Liver (tissue), 9 donors: ENCODE measurements around the gene SLC22A15. TPM values are rescaled to one million over a fixed set of nuclear protein-coding genes. Genes with fewer than 3 reads are reported as not detected.

Experiments
- DNase-seq: peaks from one replicate; pipeline ENCODE4 v3.0.0-alpha.2; 2017; ENCODE audit warnings: low spot score
- H3K27ac ChIP-seq, 2 donors: one replicate each; pipeline ENCODE4 v1.7.0; 2013; ENCODE audit warnings: inconsistent platforms in 2 of 2, low read length in 2 of 2, control low read depth in 1 of 2, low read depth in 1 of 2, mild to moderate bottlenecking in 1 of 2
- H3K27me3 ChIP-seq, 4 donors: one replicate each; pipeline versions ENCODE4 v1.6.1 to v1.7.0; 2013; ENCODE audit warnings: low read length in 3 of 4, inconsistent platforms in 1 of 4, mild to moderate bottlenecking in 1 of 4, moderate library complexity in 1 of 4; ENCODE audit not compliant: control insufficient read depth in 4 of 4, insufficient read depth in 4 of 4
- H3K36me3 ChIP-seq, 4 donors: one replicate each; pipeline versions ENCODE4 v1.6.1 to v1.7.0; 2013; ENCODE audit warnings: low read length in 3 of 4, mild to moderate bottlenecking in 3 of 4, low read depth in 1 of 4, moderate library complexity in 1 of 4; ENCODE audit not compliant: control insufficient read depth in 4 of 4, insufficient read depth in 3 of 4
- H3K4me1 ChIP-seq, 4 donors: one replicate each; pipeline versions ENCODE4 v1.6.1 to v1.7.0; 2013; ENCODE audit warnings: low read length in 3 of 4, mild to moderate bottlenecking in 3 of 4, moderate library complexity in 1 of 4; ENCODE audit not compliant: control insufficient read depth in 4 of 4, insufficient read depth in 4 of 4
- H3K4me3 ChIP-seq, 3 donors: one replicate each; pipeline versions ENCODE4 v1.6.1 to v1.7.0; 2013; ENCODE audit warnings: low read length in 3 of 3, control low read depth in 1 of 3, low read depth in 1 of 3, mild to moderate bottlenecking in 1 of 3
- H3K9ac ChIP-seq, 2 donors: one replicate each; pipeline ENCODE4 v1.7.0; 2013; ENCODE audit warnings: low read length in 2 of 2, mild to moderate bottlenecking in 2 of 2, moderate library complexity in 2 of 2, control low read depth in 1 of 2, low read depth in 1 of 2
- H3K9me3 ChIP-seq, 4 donors: one replicate each; pipeline versions ENCODE4 v1.6.1 to v1.7.0; 2013; ENCODE audit warnings: low read length in 3 of 4; ENCODE audit not compliant: control insufficient read depth in 4 of 4
- EGR1 ChIP-seq, 2 donors: IDR thresholded peaks; 2 replicates each; pipeline ENCODE4 v1.6.1; 2016 to 2018; ENCODE audit warnings: antibody characterized with exemption in 2 of 2, low read depth in 2 of 2
- FOXA1 ChIP-seq: IDR thresholded peaks from 2 replicates; pipeline ENCODE4 v1.6.1; 2016; ENCODE audit warnings: antibody characterized with exemption
- FOXA2 ChIP-seq: IDR thresholded peaks from 2 replicates; pipeline ENCODE4 v1.6.1; 2016; ENCODE audit warnings: antibody characterized with exemption
- GABPA ChIP-seq, 2 donors: IDR thresholded peaks in 1 of 2; conservative IDR thresholded peaks in 1 of 2; 2 replicates each; pipeline ENCODE4 v1.6.1; 2016; ENCODE audit warnings: antibody characterized with exemption in 2 of 2, mild to moderate bottlenecking in 1 of 2, moderate library complexity in 1 of 2
- HNF4A ChIP-seq, 2 donors: conservative IDR thresholded peaks; 2 replicates each; pipeline ENCODE4 v1.6.1; 2016; ENCODE audit warnings: antibody characterized with exemption in 2 of 2, mild to moderate bottlenecking in 2 of 2
- HNF4G ChIP-seq: IDR thresholded peaks from 2 replicates; pipeline ENCODE4 v1.6.1; 2016; ENCODE audit warnings: antibody characterized with exemption
- JUND ChIP-seq, 2 donors: IDR thresholded peaks; 2 replicates each; pipeline ENCODE4 v1.6.1; 2016; ENCODE audit warnings: antibody characterized with exemption in 2 of 2
- RXRA ChIP-seq, 2 donors: IDR thresholded peaks; 2 replicates each; pipeline ENCODE4 v1.6.1; 2017 to 2018; ENCODE audit warnings: antibody characterized with exemption in 2 of 2, mild to moderate bottlenecking in 1 of 2
- SP1 ChIP-seq: IDR thresholded peaks from 2 replicates; pipeline ENCODE4 v1.6.1; 2018; ENCODE audit warnings: antibody characterized with exemption, mild to moderate bottlenecking
- TAF1 ChIP-seq: conservative IDR thresholded peaks from 2 replicates; pipeline ENCODE4 v1.6.1; 2016; ENCODE audit warnings: antibody characterized with exemption, mild to moderate bottlenecking
- WGBS: extraction: QIAGEN DNeasy Blood & Tissue Kit; methylation state at CpG from one replicate; pipeline ENCODE4 v1.1.7; 2013; 5-methylcytosine and 5-hydroxymethylcytosine counted together
- polyA plus RNA-seq, 2 donors: library from polyadenylated mRNA; stranded (reverse) in 1 of 2; unstranded in 1 of 2; fragments of 200-250 nt in 1 of 2; fragments of >200 nt in 1 of 2; fragmentation: Nextera tagmentation in 1 of 2; extraction: Ambion mirVana in 1 of 2; gene quantifications; one replicate each; pipeline versions ENCODE4 v1.2.1 to v1.2.3, GENCODE V29; 2013 to 2015
- total RNA-seq, 2 donors: library from RNA; depleted of rRNA; stranded (reverse); fragments of >200 nt; gene quantifications; one replicate each; pipeline ENCODE4 v1.2.3, GENCODE V29; 2014
- TF ChIP-seq, protein P1 (sequence below): IDR thresholded peaks from 2 replicates; pipeline ENCODE4 v1.6.1; 2016; ENCODE audit warnings: antibody characterized with exemption, mild to moderate bottlenecking
- TF ChIP-seq, protein P2 (sequence below): IDR thresholded peaks from 2 replicates; pipeline ENCODE4 v1.6.1; 2016; ENCODE audit warnings: antibody characterized with exemption
- TF ChIP-seq, protein P3 (sequence below): IDR thresholded peaks from 2 replicates; pipeline ENCODE4 v1.6.1; 2016; ENCODE audit warnings: antibody characterized with exemption
- TF ChIP-seq, protein P4 (sequence below): fragments of 150-350 bp; IDR thresholded peaks from 2 replicates; pipeline ENCODE4 v1.5.1; 2017; ENCODE audit warnings: improper control_type of control experiment, low read depth, low read length; ENCODE audit not compliant: missing input control
- donor health status: healthy.
- donor health status: healthy.
- donor health status: healthy.
- donor health status: healthy.
- donor health status: healthy.

Gene SLC22A15
- total and polyA plus RNA-seq, 4 donors: 0.12 to 3.6 (median 0.83) TPM

DNA sequence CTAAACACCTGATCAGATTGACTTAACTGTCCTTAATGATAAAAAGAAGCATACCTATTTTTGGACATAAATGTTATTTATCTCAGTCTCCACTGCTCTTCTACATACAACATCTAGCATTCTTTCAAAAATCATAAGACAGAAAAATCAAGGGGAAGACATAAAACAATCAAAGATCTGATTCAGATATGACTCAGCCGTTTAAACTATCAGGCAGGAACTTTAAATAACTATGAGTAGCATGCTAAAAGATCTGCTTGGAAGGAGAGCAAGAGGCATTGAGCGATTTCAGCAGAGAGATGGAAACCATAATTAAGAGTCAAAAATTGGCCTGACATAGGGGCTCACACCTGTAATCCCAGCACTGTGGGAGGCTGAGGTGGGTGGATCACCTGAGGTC, 27.2 kb upstream of the SLC22A15 start:
- H3K9me3 ChIP-seq: no peaks in the 10 kb centered on the region
- peaks cover 0 to 4% (median 0%) of the 10 kb centered on the region in 4 donors for H3K27me3 ChIP-seq
- H3K4me1 ChIP-seq: no peaks in the 10 kb centered on the region
- H3K4me3 ChIP-seq: no peak overlapping the region
- 80% methylated on average over 2 of the region's 2 CpGs for WGBS
- TF ChIP-seq FOXA2: no peak
- TF ChIP-seq TAF1: no peak
- no peak for TF ChIP-seq HNF4G
- TF ChIP-seq, protein P1, sequence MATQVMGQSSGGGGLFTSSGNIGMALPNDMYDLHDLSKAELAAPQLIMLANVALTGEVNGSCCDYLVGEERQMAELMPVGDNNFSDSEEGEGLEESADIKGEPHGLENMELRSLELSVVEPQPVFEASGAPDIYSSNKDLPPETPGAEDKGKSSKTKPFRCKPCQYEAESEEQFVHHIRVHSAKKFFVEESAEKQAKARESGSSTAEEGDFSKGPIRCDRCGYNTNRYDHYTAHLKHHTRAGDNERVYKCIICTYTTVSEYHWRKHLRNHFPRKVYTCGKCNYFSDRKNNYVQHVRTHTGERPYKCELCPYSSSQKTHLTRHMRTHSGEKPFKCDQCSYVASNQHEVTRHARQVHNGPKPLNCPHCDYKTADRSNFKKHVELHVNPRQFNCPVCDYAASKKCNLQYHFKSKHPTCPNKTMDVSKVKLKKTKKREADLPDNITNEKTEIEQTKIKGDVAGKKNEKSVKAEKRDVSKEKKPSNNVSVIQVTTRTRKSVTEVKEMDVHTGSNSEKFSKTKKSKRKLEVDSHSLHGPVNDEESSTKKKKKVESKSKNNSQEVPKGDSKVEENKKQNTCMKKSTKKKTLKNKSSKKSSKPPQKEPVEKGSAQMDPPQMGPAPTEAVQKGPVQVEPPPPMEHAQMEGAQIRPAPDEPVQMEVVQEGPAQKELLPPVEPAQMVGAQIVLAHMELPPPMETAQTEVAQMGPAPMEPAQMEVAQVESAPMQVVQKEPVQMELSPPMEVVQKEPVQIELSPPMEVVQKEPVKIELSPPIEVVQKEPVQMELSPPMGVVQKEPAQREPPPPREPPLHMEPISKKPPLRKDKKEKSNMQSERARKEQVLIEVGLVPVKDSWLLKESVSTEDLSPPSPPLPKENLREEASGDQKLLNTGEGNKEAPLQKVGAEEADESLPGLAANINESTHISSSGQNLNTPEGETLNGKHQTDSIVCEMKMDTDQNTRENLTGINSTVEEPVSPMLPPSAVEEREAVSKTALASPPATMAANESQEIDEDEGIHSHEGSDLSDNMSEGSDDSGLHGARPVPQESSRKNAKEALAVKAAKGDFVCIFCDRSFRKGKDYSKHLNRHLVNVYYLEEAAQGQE: no peak
- TF ChIP-seq HNF4A (conservative IDR thresholded peaks at IDR 0.05): no peak
- TF ChIP-seq, protein P2, sequence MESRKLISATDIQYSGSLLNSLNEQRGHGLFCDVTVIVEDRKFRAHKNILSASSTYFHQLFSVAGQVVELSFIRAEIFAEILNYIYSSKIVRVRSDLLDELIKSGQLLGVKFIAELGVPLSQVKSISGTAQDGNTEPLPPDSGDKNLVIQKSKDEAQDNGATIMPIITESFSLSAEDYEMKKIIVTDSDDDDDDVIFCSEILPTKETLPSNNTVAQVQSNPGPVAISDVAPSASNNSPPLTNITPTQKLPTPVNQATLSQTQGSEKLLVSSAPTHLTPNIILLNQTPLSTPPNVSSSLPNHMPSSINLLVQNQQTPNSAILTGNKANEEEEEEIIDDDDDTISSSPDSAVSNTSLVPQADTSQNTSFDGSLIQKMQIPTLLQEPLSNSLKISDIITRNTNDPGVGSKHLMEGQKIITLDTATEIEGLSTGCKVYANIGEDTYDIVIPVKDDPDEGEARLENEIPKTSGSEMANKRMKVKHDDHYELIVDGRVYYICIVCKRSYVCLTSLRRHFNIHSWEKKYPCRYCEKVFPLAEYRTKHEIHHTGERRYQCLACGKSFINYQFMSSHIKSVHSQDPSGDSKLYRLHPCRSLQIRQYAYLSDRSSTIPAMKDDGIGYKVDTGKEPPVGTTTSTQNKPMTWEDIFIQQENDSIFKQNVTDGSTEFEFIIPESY: no peak
- TF ChIP-seq, protein P3, sequence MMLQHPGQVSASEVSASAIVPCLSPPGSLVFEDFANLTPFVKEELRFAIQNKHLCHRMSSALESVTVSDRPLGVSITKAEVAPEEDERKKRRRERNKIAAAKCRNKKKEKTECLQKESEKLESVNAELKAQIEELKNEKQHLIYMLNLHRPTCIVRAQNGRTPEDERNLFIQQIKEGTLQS: no peak
- H3K9ac ChIP-seq: no peak overlapping the region
- no peak overlapping the region for H3K27ac ChIP-seq
- no peaks in the 10 kb centered on the region for H3K36me3 ChIP-seq
- DNase-seq: no peak

DNA sequence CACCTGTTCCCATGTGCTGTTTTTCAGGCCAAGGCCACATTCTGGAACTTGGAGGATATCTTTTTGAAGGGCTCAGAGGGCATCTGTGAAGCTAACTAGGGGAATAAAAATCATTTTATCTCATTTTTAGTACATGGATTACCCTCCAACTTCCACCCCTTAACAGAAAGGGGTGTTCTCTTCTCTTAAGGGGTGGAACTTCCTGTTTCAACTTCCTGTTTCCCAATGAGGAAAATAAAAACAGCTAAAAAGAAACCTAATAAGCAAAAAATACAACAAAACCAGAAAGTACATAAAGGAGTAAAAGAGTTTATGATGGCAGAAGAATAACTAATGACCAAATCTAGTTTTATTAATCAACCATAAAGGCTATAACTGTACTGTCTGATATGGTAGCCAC, 24.8 kb upstream of the SLC22A15 start:
- DNase-seq: no peak

More for the DNA sequence above, 24.8 kb upstream of the SLC22A15 start:
- Histone ChIP-seq H3K9me3 (no peaks in the 10 kb centered on the region), H3K36me3 (no peaks in the 10 kb centered on the region), H3K27me3 (peaks cover 0 to 4% (median 0%) of the 10 kb centered on the region in 4 donors), H3K27ac (no peak overlapping the region), H3K9ac (no peak overlapping the region), H3K4me3 (no peak overlapping the region), H3K4me1 (no peaks in the 10 kb centered on the region)
- TF ChIP-seq, protein P3: no peak
- TF ChIP-seq HNF4G (no peak), EGR1 (IDR thresholded peaks at IDR 0.05; ENCODE audit: low read depth in 2 of 2) (no peak), JUND (IDR thresholded peaks at IDR 0.05) (no peak), GABPA (IDR thresholded peaks at IDR 0.05 in 1 of 2, conservative IDR thresholded peaks at IDR 0.05 in 1 of 2) (no peak), HNF4A (conservative IDR thresholded peaks at IDR 0.05) (no peak), RXRA (IDR thresholded peaks at IDR 0.05) (no peak), FOXA1 (no peak), TAF1 (no peak), SP1 (no peak)
- TF ChIP-seq, protein P2: no peak
- TF ChIP-seq, protein P4, sequence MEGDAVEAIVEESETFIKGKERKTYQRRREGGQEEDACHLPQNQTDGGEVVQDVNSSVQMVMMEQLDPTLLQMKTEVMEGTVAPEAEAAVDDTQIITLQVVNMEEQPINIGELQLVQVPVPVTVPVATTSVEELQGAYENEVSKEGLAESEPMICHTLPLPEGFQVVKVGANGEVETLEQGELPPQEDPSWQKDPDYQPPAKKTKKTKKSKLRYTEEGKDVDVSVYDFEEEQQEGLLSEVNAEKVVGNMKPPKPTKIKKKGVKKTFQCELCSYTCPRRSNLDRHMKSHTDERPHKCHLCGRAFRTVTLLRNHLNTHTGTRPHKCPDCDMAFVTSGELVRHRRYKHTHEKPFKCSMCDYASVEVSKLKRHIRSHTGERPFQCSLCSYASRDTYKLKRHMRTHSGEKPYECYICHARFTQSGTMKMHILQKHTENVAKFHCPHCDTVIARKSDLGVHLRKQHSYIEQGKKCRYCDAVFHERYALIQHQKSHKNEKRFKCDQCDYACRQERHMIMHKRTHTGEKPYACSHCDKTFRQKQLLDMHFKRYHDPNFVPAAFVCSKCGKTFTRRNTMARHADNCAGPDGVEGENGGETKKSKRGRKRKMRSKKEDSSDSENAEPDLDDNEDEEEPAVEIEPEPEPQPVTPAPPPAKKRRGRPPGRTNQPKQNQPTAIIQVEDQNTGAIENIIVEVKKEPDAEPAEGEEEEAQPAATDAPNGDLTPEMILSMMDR: no peak
